ENCODE data around the gene PRKG1.

Gene PRKG1

GRCh38 chr10:51074238-51075028 is at the start of gene PRKG1:
Gene PRKG1 (plus strand): TSS chr10:51074487.
- peak; percentile 30 for DNase-seq (ENCODE audit: low spot score)

- DNase-seq (ENCODE audit: low spot score), result no peak
These were observed 45.9 kb upstream of the PRKG1 start for GRCh38 chr10:51028420-51028819.

GRCh38 chr10:51029172-51029641 is 45.1 kb upstream of the PRKG1 start:
- no peak for DNase-seq (ENCODE audit: low spot score)

- DNase-seq (ENCODE audit: low spot score), result no peak
These were observed 43.8 kb upstream of the PRKG1 start for GRCh38 chr10:51030480-51030879.

GRCh38 chr10:51031950-51032349 is 42.3 kb upstream of the PRKG1 start:
- no peak for DNase-seq (ENCODE audit: low spot score)

- DNase-seq (ENCODE audit: low spot score), result no peak
These were observed 39.5 kb upstream of the PRKG1 start for GRCh38 chr10:51034769-51035168.

GRCh38 chr10:51035344-51035743 is 38.9 kb upstream of the PRKG1 start:
- no peak for DNase-seq (ENCODE audit: low spot score)

GRCh38 chr10:51045871-51046270 is 28.4 kb upstream of the PRKG1 start:
- DNase-seq (ENCODE audit: low spot score), result no peak

- no peak for DNase-seq (ENCODE audit: low spot score)
These were observed 27.6 kb upstream of the PRKG1 start for GRCh38 chr10:51046654-51047053.

- no peak for DNase-seq (ENCODE audit: low spot score)
These were observed 26.4 kb upstream of the PRKG1 start for GRCh38 chr10:51047857-51048256.

- DNase-seq (ENCODE audit: low spot score), result no peak
These were observed 25.5 kb upstream of the PRKG1 start for GRCh38 chr10:51048792-51049191.

GRCh38 chr10:51052163-51052562 is 22.1 kb upstream of the PRKG1 start:
- DNase-seq (ENCODE audit: low spot score), result no peak

- DNase-seq (ENCODE audit: low spot score), result no peak
These were observed 16.4 kb upstream of the PRKG1 start for GRCh38 chr10:51057925-51058324.

GRCh38 chr10:51063166-51063565 is 11.1 kb upstream of the PRKG1 start:
- no peak for DNase-seq (ENCODE audit: low spot score)

- no peak for DNase-seq (ENCODE audit: low spot score)
These were observed 10.4 kb upstream of the PRKG1 start for GRCh38 chr10:51063659-51064535.

- no peak for DNase-seq (ENCODE audit: low spot score)
These were observed 8.1 kb upstream of the PRKG1 start for GRCh38 chr10:51066231-51066630.

GRCh38 chr10:51072210-51072609 is 2.1 kb upstream of the PRKG1 start:
- DNase-seq (ENCODE audit: low spot score), result no peak

- no peak for DNase-seq (ENCODE audit: low spot score)
These were observed 1.3 kb upstream of the PRKG1 start for GRCh38 chr10:51072921-51073434.

GRCh38 chr10:51073453-51074237 is 642 bp upstream of the PRKG1 start:
- no peak for DNase-seq (ENCODE audit: low spot score)

GRCh38 chr10:51075043-51075872 is 971 bp downstream of the PRKG1 start:
- DNase-seq (ENCODE audit: low spot score), result no peak

- no peak for DNase-seq (ENCODE audit: low spot score)
These were observed 1.6 kb downstream of the PRKG1 start for GRCh38 chr10:51075873-51076229.

Data from putamen (tissue), 1 donor.